ENCODE results near the gene FAR1.

The FAR1 gene

DNA sequence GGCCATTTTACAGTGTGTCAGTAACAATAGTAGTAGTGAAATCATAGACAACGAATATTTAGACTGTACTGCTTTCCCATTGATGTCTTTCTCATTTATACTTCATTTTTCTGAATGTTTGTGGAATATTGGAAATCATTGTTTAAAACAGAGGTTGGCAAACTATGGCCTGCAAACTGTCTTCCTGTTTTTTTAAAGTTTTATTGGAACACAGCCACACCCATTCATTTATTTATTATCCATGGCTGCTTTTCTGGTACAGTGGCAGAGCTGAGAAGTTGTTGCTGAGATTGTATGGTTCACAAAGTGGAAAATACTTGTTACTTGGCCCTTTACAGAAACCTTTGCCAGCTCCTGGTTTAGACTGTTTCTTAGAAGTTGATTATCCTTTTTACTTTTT, 13.7 kb downstream of the FAR1 start:
- H3K27ac Mint-ChIP-seq, result no peak overlapping the region
- no peak for DNase-seq
- no peaks in the 10 kb centered on the region for H3K27me3 Mint-ChIP-seq
- CTCF ChIA-PET, result no interaction called here
- peaks cover 6% of the 10 kb centered on the region for H3K4me1 Mint-ChIP-seq
- no peak overlapping the region for H3K4me3 Mint-ChIP-seq
- H3K36me3 Mint-ChIP-seq, result peaks cover 14% of the 10 kb centered on the region
- H3K9me3 Mint-ChIP-seq, result no peaks in the 10 kb centered on the region

DNA sequence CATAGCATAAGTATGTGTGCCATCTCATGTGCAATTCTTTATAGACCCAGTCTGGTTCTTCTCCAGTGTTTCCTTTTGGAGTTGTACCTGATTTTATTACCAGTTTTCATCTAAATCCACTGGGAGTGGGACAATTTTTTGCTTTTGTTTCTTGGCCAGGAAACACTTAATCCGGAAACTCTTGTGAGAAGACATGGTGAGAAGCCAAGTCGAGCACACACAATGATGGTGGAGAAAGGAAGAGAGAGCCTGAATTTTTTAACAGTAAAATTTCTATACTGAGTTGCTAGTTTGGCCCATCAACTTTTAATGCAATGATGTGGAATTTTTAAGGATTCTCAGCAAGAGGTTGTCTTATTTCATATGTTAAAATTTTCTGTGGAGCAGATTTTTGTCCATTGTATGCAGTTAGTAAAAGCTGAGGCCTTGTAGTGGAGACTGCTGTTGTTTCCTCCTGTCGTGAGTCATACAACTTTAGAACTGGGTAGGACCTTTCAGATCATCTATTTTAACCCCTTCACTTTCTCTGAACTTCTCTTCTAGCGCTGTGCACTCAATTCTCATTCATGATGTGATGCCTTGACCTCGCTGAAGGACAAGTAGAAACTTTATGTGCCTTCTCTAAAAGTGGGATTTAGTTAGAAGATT, 17.1 kb downstream of the FAR1 start:
- Mint-ChIP-seq H3K27ac (no peak overlapping the region), H3K9me3 (no peaks in the 10 kb centered on the region), H3K27me3 (no peaks in the 10 kb centered on the region), H3K36me3 (peaks cover 23% of the 10 kb centered on the region), H3K4me3 (no peak overlapping the region), H3K4me1 (peaks cover 1% of the 10 kb centered on the region)
- CTCF ChIA-PET, result no interaction called here
- no peak for DNase-seq

DNA sequence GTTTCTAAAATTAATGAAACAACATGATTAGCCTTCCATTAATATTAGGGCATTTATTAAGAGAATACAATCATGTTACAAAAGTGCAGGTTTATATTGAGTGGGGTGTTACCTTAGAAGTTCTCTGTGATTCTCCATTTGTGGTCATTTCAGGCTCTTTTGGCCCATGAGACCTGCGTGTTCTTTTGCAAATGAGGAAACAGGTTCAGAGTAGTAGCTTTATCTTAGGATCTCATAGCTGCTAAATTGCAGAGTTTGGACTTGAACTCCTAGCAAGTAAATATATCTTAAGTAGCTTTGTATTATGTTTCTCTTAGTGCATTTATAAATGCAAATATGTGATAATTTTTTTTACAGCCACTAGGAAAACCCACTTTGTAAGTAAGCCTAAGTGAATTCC, 18.3 kb downstream of the FAR1 start:
- Mint-ChIP-seq H3K27ac (no peak overlapping the region), H3K27me3 (no peaks in the 10 kb centered on the region), H3K4me3 (no peak overlapping the region), H3K36me3 (peaks cover 25% of the 10 kb centered on the region), H3K4me1 (no peaks in the 10 kb centered on the region), H3K9me3 (no peaks in the 10 kb centered on the region)
- no peak for DNase-seq
- CTCF ChIA-PET, result interaction anchor here (1.1 kb wide), 1 partner anchor 16 kb away, joined by 3 read pairs; no protein-coding TSS in a partner anchor

DNA sequence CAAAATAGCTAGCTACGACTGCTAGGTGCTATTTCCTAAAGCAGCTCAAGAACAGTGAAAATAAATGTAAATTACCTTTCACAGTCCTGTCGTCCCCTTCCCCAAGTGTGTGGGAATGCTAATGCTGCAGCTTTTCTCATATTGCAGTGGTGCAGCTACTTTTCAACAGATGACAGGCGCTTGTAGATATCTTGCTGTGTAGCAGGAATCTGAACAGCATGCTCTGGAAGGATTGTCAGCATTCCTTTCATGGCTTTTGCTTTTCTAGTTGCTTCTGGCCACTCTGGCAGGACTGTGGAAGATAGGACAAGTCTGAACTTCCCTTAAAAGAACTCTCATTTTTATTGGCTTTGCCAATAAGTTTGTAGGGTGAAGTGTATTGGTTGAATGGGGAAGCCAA, 18.8 kb downstream of the FAR1 start:
- no peak for DNase-seq
- no peaks in the 10 kb centered on the region for H3K4me1 Mint-ChIP-seq
- H3K27ac Mint-ChIP-seq, result no peak overlapping the region
- peaks cover 25% of the 10 kb centered on the region for H3K36me3 Mint-ChIP-seq
- CTCF ChIA-PET, result interaction anchor here (1.1 kb wide), 1 partner anchor 16 kb away, joined by 3 read pairs; no protein-coding TSS in a partner anchor
- H3K27me3 Mint-ChIP-seq, result no peaks in the 10 kb centered on the region
- no peaks in the 10 kb centered on the region for H3K9me3 Mint-ChIP-seq
- no peak overlapping the region for H3K4me3 Mint-ChIP-seq

DNA sequence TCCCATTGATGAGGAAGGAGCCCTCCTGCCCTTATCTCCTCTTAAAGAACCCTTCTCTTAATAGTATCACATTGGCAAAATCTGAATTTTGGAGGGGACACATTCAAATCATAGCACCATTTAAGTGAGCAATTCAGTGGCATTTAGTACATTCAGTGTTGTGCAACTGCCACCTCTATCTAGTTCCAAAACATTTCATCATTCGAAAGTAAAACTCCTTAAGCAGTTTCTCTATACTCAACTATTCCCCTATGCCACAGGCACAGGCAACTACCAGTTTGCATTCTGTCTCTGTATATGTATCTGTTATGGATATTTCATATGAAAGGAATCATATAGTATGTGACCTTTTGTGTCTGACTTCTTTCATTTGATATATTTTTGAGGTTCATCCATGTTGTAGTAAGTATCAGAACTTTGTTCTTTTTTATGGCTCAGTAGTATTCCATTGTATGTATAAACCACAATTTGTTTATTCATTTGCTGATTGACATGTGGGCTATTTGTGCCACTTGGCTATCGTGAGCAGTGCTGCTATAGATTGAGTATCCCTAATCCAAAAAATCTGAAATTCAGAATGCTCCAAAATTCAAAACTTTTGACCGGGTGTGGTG, 22.9 kb downstream of the FAR1 start:
- H3K4me3 Mint-ChIP-seq, result no peak overlapping the region
- no peaks in the 10 kb centered on the region for H3K9me3 Mint-ChIP-seq
- no peak for DNase-seq
- no peak overlapping the region for H3K27ac Mint-ChIP-seq
- H3K27me3 Mint-ChIP-seq, result no peaks in the 10 kb centered on the region
- peaks cover 21% of the 10 kb centered on the region for H3K36me3 Mint-ChIP-seq
- CTCF ChIA-PET, result no interaction called here
- no peaks in the 10 kb centered on the region for H3K4me1 Mint-ChIP-seq

DNA sequence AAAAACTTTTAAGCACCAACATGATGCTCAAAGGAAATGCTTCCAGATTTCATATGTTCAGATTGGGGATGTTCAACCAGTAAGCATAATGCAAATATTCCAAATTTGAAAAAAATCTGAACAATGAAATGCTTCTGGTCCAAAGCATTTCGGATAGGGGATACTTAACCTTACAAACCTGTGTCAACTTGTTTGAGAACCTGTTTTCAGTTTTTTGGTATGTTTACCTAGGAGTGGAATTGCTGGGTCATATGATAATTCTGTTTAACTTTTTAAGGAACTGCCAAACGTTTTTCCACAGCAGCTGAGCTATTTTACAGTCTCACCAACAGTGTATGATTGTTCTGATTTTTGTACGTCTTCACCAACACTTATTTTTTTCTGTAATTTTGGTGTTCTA, 23.7 kb downstream of the FAR1 start:
- H3K36me3 Mint-ChIP-seq, result peaks cover 21% of the 10 kb centered on the region

DNA sequence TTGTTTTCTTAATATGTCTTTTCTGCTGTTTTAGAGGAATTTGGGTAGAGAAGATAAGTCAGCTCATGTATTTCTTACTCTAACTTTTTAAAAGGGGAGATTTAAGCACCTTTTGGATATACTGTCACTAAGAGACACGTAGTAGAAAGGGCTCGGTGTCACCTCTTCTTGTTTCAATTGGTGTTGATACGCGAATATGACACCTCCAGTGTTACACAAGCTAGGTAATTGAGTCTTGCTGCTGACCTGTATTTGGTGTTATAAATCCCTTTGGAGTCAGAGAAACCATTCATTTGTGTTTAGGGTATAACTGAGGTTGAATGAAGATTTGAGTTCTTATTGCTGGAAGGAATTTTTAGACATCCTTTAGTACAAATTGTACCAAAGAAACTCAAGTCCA, 25.6 kb downstream of the FAR1 start:
- Mint-ChIP-seq H3K9me3 (no peaks in the 10 kb centered on the region), H3K36me3 (peaks cover 23% of the 10 kb centered on the region), H3K4me1 (no peaks in the 10 kb centered on the region), H3K27ac (no peak overlapping the region), H3K27me3 (no peaks in the 10 kb centered on the region), H3K4me3 (no peak overlapping the region)
- CTCF ChIA-PET, result no interaction called here
- no peak for DNase-seq

More for the DNA sequence above, 23.7 kb downstream of the FAR1 start:
- no peak overlapping the region for H3K4me3 Mint-ChIP-seq
- no peaks in the 10 kb centered on the region for H3K4me1 Mint-ChIP-seq
- CTCF ChIA-PET, result no interaction called here
- no peaks in the 10 kb centered on the region for H3K9me3 Mint-ChIP-seq
- no peak overlapping the region for H3K27ac Mint-ChIP-seq
- no peaks in the 10 kb centered on the region for H3K27me3 Mint-ChIP-seq
- no peak for DNase-seq

DNA sequence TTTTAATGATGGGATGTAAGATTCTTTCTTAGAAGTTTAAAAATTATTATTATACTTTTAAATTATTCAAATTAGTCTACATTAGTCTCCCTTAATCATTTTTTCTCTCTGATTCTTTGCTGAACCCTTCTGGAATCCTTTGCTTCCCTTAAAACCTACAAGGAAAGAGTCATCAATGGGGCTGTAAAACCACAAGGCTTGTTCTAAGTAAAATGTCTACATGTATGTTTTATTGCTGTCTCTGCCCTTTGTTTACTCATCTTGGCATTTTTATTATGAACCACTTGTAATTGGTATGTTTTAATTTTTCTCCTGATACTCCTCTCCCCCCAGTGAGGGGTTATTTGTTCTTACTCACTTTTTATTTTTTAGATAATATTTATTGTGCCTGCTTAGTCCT, 27.4 kb downstream of the FAR1 start:
- Mint-ChIP-seq H3K9me3 (no peaks in the 10 kb centered on the region), H3K4me3 (no peak overlapping the region), H3K4me1 (no peaks in the 10 kb centered on the region), H3K27me3 (no peaks in the 10 kb centered on the region), H3K36me3 (peaks cover 21% of the 10 kb centered on the region), H3K27ac (no peak overlapping the region)
- CTCF ChIA-PET, result no interaction called here
- no peak for DNase-seq

DNA sequence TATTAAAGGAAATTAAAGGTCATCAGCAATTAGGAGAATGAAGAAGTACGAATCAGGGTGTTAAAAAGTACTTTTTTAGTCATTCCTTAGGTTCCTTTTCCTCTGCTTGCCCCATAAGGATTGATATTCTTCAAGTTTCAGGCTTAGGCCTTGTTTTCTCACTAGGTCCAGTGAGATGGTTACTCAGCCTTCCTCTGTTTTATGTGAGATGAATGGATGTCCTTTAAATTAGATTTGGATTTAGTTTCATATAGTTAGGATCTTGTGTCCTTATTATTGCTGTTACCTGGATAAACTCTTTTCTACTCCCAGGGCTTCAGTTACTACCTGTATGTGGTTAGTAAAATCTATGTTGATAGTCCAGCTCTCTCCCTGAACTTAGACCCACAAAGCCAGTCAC, 29.2 kb downstream of the FAR1 start:
- no peak overlapping the region for H3K27ac Mint-ChIP-seq
- no peaks in the 10 kb centered on the region for H3K4me1 Mint-ChIP-seq
- peaks cover 22% of the 10 kb centered on the region for H3K36me3 Mint-ChIP-seq
- no peak for DNase-seq
- H3K27me3 Mint-ChIP-seq, result no peaks in the 10 kb centered on the region
- no peak overlapping the region for H3K4me3 Mint-ChIP-seq
- CTCF ChIA-PET, result no interaction called here
- no peaks in the 10 kb centered on the region for H3K9me3 Mint-ChIP-seq

DNA sequence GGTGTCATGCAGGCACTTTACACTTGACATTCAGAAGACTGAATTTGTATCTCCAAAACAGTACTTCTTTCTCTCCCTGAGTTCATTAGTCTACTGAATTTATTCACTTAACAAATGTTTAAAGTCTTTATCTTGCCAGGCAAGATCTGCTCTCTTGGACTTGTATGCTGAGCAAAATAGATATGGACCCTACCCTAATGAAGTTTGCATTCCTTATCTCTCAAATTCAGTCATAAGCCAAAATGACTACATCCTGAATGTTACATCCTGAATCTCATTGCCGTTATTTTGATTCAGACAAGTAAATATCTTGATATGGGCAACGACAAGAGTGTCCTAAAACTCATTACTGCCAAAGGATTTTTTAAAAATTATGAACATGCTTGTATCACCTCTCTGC, 29.7 kb downstream of the FAR1 start:
- no peaks in the 10 kb centered on the region for H3K9me3 Mint-ChIP-seq
- no peak overlapping the region for H3K4me3 Mint-ChIP-seq
- H3K27me3 Mint-ChIP-seq, result no peaks in the 10 kb centered on the region
- CTCF ChIA-PET, result no interaction called here
- H3K27ac Mint-ChIP-seq, result no peak overlapping the region
- no peak for DNase-seq
- no peaks in the 10 kb centered on the region for H3K4me1 Mint-ChIP-seq
- peaks cover 22% of the 10 kb centered on the region for H3K36me3 Mint-ChIP-seq

DNA sequence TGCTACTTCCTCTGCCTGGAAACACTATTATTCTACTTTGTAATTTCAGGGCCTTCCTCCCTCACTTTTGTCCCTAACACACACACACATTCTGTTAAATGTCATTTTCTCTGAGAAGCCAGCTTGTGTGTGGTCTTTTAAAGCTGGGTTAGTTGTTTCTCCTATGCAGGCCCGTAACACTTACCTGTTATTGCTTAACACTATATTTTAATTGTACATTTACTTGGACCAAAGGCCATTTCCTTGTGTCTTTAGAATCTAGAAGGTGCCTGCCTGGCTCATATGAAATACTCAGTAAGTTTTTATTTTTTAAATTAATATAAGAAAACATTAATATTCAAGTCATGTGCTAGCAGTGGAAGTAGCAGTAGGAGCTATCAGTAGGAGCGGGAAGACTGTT, 30.6 kb downstream of the FAR1 start:
- Mint-ChIP-seq H3K27ac (no peak overlapping the region), H3K27me3 (no peaks in the 10 kb centered on the region), H3K36me3 (peaks cover 27% of the 10 kb centered on the region), H3K4me3 (no peak overlapping the region), H3K9me3 (no peaks in the 10 kb centered on the region), H3K4me1 (no peaks in the 10 kb centered on the region)
- CTCF ChIA-PET, result no interaction called here
- no peak for DNase-seq

DNA sequence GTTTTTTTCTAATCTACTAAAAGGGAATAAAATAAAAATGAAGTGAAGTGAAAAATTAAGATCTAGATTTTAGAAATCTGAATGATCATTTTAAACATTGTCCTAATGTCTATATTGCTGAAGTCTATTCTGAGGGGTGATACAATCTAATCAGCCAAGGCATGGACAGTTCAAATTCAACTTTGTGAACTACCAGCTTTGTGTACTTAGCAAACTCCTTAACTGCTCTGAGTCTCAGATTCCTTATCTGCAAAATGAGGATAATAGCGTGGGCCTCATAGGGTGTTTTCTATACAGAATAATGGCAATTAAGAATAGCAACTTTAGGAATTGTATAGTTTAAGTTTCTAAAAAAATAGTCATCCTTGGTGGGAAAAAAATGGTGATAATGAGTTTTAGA, 31.4 kb downstream of the FAR1 start:
- Mint-ChIP-seq H3K27me3 (no peaks in the 10 kb centered on the region), H3K27ac (no peak overlapping the region), H3K4me3 (no peak overlapping the region), H3K9me3 (no peaks in the 10 kb centered on the region), H3K36me3 (peaks cover 26% of the 10 kb centered on the region), H3K4me1 (no peaks in the 10 kb centered on the region)
- DNase-seq, result no peak
- CTCF ChIA-PET, result no interaction called here

DNA sequence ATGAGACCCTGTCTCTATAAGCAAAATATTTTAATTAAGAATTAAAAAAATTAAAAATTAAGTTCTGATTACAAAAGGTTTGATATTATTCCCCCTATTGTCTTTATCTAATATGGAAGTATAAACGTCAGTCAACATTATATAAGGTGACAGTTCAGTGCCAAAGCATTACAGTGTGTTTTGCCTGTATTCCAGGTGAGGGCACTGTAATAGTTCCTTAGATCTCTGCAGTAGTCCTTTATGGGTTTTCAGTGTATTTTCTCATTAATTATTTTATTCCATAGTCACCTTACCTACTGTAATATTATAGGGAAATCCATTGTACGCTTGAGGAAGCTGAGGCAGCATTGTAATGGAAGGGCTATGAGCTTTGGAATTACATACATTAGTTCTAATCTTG, 33.0 kb downstream of the FAR1 start:
- Mint-ChIP-seq H3K27me3 (no peaks in the 10 kb centered on the region), H3K9me3 (no peaks in the 10 kb centered on the region), H3K27ac (no peak overlapping the region), H3K4me3 (no peak overlapping the region), H3K36me3 (peaks cover 24% of the 10 kb centered on the region), H3K4me1 (no peaks in the 10 kb centered on the region)
- CTCF ChIA-PET, result no interaction called here
- DNase-seq, result no peak

DNA sequence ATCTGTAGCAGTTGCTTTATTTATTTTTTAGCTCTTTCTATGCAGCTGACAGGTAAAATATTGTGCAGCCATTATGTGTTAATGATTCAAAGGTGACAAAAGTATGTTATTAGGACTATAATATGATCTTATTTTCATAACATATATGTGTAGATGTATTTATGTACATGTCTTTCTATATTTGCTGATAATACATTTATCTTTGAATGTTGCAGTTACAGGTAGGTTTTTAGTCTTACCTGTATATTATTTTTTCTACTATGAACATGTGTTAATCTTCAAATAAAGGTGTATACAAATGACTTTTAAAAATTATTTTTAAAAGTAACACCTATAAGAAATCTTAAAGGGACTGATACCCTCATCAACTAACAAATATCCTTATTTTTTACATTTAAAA, 33.6 kb downstream of the FAR1 start:
- Mint-ChIP-seq H3K4me1 (no peaks in the 10 kb centered on the region), H3K9me3 (no peaks in the 10 kb centered on the region), H3K36me3 (peaks cover 24% of the 10 kb centered on the region), H3K4me3 (no peak overlapping the region), H3K27me3 (no peaks in the 10 kb centered on the region), H3K27ac (no peak overlapping the region)
- CTCF ChIA-PET, result no interaction called here
- DNase-seq, result no peak

DNA sequence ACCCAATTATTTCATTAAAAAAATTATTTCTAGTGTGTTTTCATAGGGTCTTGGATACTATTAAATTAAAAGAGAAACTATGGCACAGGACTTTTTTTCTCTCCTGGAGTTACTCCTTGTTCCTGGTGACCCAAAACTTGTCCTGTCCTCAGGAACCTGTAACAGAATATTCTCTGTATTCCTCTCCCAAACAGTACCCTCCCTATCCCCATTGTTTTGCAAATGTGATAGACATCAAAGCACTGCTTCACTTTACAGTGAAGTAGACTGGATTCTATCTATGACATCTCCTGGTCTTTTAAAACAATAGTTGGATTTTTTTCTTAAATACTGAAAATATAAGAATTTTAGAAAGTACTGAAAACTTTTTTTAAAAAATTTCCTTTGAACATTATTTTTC, 37.2 kb downstream of the FAR1 start:
- no peak overlapping the region for H3K27ac Mint-ChIP-seq
- CTCF ChIA-PET, result no interaction called here
- no peak overlapping the region for H3K4me3 Mint-ChIP-seq
- DNase-seq, result no peak
- no peaks in the 10 kb centered on the region for H3K9me3 Mint-ChIP-seq
- no peaks in the 10 kb centered on the region for H3K27me3 Mint-ChIP-seq
- H3K36me3 Mint-ChIP-seq, result peaks cover 21% of the 10 kb centered on the region
- no peaks in the 10 kb centered on the region for H3K4me1 Mint-ChIP-seq

DNA sequence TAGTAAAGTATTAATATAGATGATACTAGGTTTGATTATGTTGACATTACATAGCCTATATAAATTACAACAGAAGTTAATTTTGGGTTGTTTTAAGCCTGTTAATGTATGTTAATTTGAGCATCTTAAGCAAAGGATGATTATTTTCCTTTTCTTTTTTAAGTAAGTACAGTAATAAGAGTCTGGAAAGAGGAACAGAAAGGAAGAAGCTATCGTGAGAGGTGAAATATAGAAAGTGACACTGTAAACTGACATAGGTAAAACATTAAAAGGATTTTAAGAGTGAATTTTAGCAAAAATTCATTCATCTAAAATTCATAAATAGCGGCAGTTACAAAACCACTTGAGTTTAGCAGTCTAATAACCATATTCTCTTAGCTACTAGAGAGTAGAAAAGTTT, 45.5 kb downstream of the FAR1 start:
- Mint-ChIP-seq H3K4me1 (no peaks in the 10 kb centered on the region), H3K9me3 (no peaks in the 10 kb centered on the region), H3K27me3 (no peaks in the 10 kb centered on the region), H3K36me3 (peaks cover 46% of the 10 kb centered on the region), H3K27ac (no peak overlapping the region), H3K4me3 (no peak overlapping the region)
- no peak for DNase-seq
- CTCF ChIA-PET, result no interaction called here
